Suprapubic skin (tissue), 4 donors: ENCODE measurements around the gene TFG. TPM values are rescaled to one million over a fixed set of nuclear protein-coding genes. Genes with fewer than 3 reads are reported as not detected.

Source experiments
- DNase-seq, 2 donors: peaks; one replicate each; pipeline ENCODE4 v3.0.0-alpha.2; 2019; ENCODE audit warnings: low spot score in 2 of 2
- H3K27ac ChIP-seq: fragments of 200-600 bp; sonication (generic); one replicate; pipeline ENCODE4 v1.5.1; 2019
- H3K27me3 ChIP-seq: fragments of 200-600 bp; sonication (generic); one replicate; pipeline ENCODE4 v1.5.1; 2019
- H3K36me3 ChIP-seq: fragments of 200-600 bp; sonication (generic); one replicate; pipeline ENCODE4 v1.5.1; 2019
- H3K4me1 ChIP-seq: fragments of 200-600 bp; sonication (generic); one replicate; pipeline ENCODE4 v1.5.1; 2019
- H3K4me3 ChIP-seq: fragments of 200-600 bp; sonication (generic); one replicate; pipeline ENCODE4 v1.5.1; 2019; ENCODE audit warnings: mild to moderate bottlenecking
- H3K9me3 ChIP-seq: fragments of 200-600 bp; sonication (generic); one replicate; pipeline ENCODE4 v1.5.1; 2019
- EP300 ChIP-seq: sonication (generic); formaldehyde crosslinking; IDR thresholded peaks from one replicate; pipeline ENCODE4 v1.6.1; 2017; ENCODE audit warnings: antibody characterized with exemption
- POLR2A ChIP-seq, 2 donors: fragments of 450-650 bp; IDR thresholded peaks; one replicate each; pipeline ENCODE4 v1.6.1; 2017; ENCODE audit warnings: antibody characterized with exemption in 2 of 2, mild to moderate bottlenecking in 2 of 2, moderate library complexity in 2 of 2
- POLR2AphosphoS5 ChIP-seq, 3 donors: sonication (generic); formaldehyde crosslinking; IDR thresholded peaks; one replicate each; pipeline ENCODE4 v1.6.1; 2017; ENCODE audit warnings: antibody characterized with exemption in 3 of 3
- WGBS: methylation state at CpG from one replicate; pipeline ENCODE4 v1.1.5; 2018; 5-methylcytosine and 5-hydroxymethylcytosine counted together
- total RNA-seq, 4 donors: library from RNA; depleted of rRNA; stranded (reverse); fragments of >200 nt; gene quantifications; one replicate each; pipeline ENCODE4 v1.1.0, GENCODE V29; 2016
- TF ChIP-seq, protein P1 (sequence below), 2 donors: fragments of 200-600 bp in 1 of 2; fragments of 450-650 bp in 1 of 2; sonication (generic) in 1 of 2; IDR thresholded peaks; one replicate each; pipeline ENCODE4 v1.5.1; 2016 to 2019; ENCODE audit warnings: antibody characterized with exemption in 2 of 2, mild to moderate bottlenecking in 1 of 2, moderate library complexity in 1 of 2

The TFG gene
- total RNA-seq, 4 donors from 2014 or later, result 57.5 to 88.0 (median 75.8) TPM

DNA sequence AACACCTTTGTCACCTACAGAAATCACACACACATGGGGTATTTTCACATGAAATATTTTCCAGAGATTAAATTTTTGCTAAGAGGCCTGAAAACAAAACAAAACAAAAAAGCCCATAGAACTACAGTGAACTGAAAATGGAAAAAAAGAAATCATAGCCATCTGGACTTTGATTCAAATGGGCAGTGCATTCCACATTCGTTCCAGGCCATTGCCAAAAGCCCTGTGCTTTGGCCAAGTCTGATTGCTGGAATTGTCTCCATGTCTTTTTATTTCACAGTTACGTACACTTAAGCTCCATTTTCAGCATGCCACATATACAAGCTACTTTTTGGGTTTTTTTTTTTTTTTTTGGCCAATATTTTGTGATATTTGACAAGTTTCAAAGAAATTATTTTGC lies 47.1 kb downstream of the TFG start:
- Histone ChIP-seq H3K4me1 (no peaks in the 10 kb centered on the region), H3K27me3 (no peaks in the 10 kb centered on the region), H3K9me3 (no peaks in the 10 kb centered on the region), H3K36me3 (peaks cover 33% of the 10 kb centered on the region), H3K27ac (no peak overlapping the region), H3K4me3 (no peak overlapping the region)
- no peak for TF ChIP-seq POLR2A (IDR thresholded peaks at IDR 0.05)
- TF ChIP-seq, protein P1, sequence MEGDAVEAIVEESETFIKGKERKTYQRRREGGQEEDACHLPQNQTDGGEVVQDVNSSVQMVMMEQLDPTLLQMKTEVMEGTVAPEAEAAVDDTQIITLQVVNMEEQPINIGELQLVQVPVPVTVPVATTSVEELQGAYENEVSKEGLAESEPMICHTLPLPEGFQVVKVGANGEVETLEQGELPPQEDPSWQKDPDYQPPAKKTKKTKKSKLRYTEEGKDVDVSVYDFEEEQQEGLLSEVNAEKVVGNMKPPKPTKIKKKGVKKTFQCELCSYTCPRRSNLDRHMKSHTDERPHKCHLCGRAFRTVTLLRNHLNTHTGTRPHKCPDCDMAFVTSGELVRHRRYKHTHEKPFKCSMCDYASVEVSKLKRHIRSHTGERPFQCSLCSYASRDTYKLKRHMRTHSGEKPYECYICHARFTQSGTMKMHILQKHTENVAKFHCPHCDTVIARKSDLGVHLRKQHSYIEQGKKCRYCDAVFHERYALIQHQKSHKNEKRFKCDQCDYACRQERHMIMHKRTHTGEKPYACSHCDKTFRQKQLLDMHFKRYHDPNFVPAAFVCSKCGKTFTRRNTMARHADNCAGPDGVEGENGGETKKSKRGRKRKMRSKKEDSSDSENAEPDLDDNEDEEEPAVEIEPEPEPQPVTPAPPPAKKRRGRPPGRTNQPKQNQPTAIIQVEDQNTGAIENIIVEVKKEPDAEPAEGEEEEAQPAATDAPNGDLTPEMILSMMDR (IDR thresholded peaks at IDR 0.05), result no peak
- no peak for TF ChIP-seq EP300
- TF ChIP-seq POLR2AphosphoS5 (IDR thresholded peaks at IDR 0.05), result no peak
- 60% methylated on average over 2 of the region's 2 CpGs for WGBS
- no peak for DNase-seq

DNA sequence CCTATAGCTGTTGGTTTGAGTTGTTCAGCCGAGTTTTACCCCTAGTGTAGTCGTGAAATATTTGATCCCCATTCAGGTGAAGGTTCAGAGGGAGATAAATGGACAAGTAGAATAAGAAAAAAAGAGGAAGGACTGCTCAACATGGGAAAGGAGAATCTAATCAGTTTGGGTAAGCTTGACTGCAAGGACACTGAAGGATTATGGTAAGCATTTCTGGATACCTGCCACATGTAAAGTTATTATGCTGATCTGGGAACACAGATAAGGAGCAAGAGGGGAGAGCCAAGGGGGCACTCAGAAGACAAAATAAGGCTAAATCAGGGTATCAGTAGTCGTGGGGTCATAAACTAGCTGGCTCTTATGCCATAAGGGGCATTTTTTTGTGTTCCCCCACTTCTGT lies 49.9 kb downstream of the TFG start:
- Histone ChIP-seq H3K27ac (no peak overlapping the region), H3K36me3 (peaks cover 7% of the 10 kb centered on the region), H3K27me3 (no peaks in the 10 kb centered on the region), H3K4me1 (no peaks in the 10 kb centered on the region), H3K4me3 (no peak overlapping the region), H3K9me3 (no peaks in the 10 kb centered on the region)
- DNase-seq, result no peak
- TF ChIP-seq, protein P1 (IDR thresholded peaks at IDR 0.05), result no peak
- TF ChIP-seq EP300, result no peak
- no peak for TF ChIP-seq POLR2AphosphoS5 (IDR thresholded peaks at IDR 0.05)
- TF ChIP-seq POLR2A (IDR thresholded peaks at IDR 0.05), result no peak
- WGBS, result 69% methylated on average over 3 of the region's 3 CpGs

DNA sequence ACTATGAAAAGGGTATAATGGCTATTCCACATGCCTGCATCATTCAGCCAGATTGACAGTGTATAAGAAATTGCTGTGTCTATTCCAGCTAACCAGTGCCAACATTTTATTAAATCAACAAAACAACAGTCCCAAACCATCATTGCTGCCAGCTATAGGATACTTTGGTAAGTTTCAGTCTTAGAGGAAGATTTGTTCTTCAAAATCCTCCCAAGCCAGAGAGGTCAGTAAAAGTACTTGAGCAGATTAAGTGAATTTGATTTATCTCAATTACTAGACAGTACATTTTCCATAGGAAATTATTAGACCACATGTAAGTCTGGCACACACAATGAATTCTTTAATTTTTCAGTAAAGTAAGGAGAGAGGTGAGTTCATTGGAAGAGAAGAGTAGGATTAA lies 50.7 kb downstream of the TFG start:
- H3K4me3 ChIP-seq, result no peak overlapping the region
- no peaks in the 10 kb centered on the region for H3K4me1 ChIP-seq
- H3K36me3 ChIP-seq, result peaks cover 4% of the 10 kb centered on the region
- TF ChIP-seq POLR2A (IDR thresholded peaks at IDR 0.05) (no peak), EP300 (no peak), POLR2AphosphoS5 (IDR thresholded peaks at IDR 0.05) (no peak)
- TF ChIP-seq, protein P1 (IDR thresholded peaks at IDR 0.05), result no peak
- H3K27ac ChIP-seq, result no peak overlapping the region
- no peaks in the 10 kb centered on the region for H3K9me3 ChIP-seq
- no peaks in the 10 kb centered on the region for H3K27me3 ChIP-seq
- DNase-seq, result no peak

DNA sequence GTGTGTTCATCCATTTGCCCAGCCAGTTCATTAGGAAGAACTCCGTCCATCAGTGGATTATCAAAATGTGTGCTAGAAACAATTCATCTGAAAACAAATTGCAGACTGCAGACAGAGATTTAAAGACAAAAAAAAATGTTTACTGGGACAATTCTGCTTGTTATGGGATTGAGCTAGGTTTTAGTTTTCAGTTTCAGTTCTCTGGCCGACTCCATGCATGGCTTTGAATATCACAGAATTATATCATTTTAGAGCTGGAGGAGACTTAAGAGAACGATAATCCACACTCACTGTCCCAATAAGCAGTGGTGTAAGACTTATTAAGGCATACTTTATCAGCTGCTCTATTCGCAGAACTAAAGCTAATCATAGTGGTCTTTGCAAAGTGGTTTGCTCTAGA lies 51.1 kb downstream of the TFG start:
- Histone ChIP-seq H3K27ac (no peak overlapping the region), H3K9me3 (no peaks in the 10 kb centered on the region), H3K4me1 (no peaks in the 10 kb centered on the region), H3K4me3 (no peak overlapping the region), H3K27me3 (no peaks in the 10 kb centered on the region), H3K36me3 (peaks cover under 1% of the 10 kb centered on the region)
- TF ChIP-seq, protein P1 (IDR thresholded peaks at IDR 0.05), result no peak
- no peak for TF ChIP-seq POLR2AphosphoS5 (IDR thresholded peaks at IDR 0.05)
- TF ChIP-seq EP300, result no peak
- no peak for TF ChIP-seq POLR2A (IDR thresholded peaks at IDR 0.05)
- DNase-seq, result no peak
- 78% methylated on average over 4 of the region's 4 CpGs for WGBS

DNA sequence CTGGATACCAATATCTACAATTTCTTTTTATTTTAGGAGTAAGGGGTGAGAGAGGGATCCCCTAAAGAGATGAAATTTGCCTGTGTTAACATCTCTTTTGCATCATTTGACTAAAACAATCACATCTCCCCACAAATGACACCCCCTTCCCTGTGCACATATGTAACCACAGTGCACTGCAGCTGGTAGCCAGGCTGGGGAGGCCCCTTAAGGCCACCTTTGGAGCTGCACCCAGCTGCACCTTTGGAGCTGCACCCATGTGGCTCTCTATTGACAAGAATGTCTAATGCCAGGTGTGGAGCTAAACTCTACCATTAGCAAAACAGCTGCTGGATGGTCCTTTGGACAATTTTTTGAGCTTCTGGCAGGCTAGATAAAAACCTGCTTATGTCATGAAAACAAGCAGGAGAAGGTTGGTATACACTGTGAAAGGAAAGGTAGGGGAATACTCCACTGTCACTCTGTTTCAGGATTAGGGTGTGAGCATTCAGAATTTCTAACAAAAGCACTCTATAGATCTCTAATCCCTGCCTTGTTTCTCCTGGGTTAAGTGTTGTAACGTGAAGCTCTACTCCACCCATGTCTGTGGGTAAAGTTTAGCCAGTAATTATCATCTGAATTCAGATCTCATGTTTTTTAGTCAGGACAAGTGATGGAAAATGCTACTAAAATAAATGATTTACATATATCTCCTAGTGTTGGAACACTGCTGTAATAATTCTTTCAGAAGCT lies 52.1 kb downstream of the TFG start:
- Histone ChIP-seq H3K4me1 (no peaks in the 10 kb centered on the region), H3K4me3 (no peak overlapping the region), H3K9me3 (no peaks in the 10 kb centered on the region), H3K27me3 (no peaks in the 10 kb centered on the region), H3K27ac (no peak overlapping the region), H3K36me3 (no peaks in the 10 kb centered on the region)
- 38% methylated on average over 1 of the region's 1 CpG for WGBS
- no peak for DNase-seq
- no peak for TF ChIP-seq POLR2A (IDR thresholded peaks at IDR 0.05)
- no peak for TF ChIP-seq POLR2AphosphoS5 (IDR thresholded peaks at IDR 0.05)
- TF ChIP-seq, protein P1 (IDR thresholded peaks at IDR 0.05), result no peak
- TF ChIP-seq EP300, result no peak
